HFF-Myc (cell line): ENCODE data around the gene KIF9.
A peak's percentile ranks its signal among the peaks of the same experiment; 100 is the strongest.
"Not testable (repeated sequence)": the region's sequence is repeated elsewhere in the genome, so short reads cannot be mapped to it uniquely, and the experiment has no call there.

Source experiments
- DNase-seq: peaks from one replicate; pipeline ENCODE4 v3.0.0-alpha.2; 2011; ENCODE audit warnings: low read depth; ENCODE audit errors: extremely low read depth
- H3K4me3 ChIP-seq: replicated peaks from 2 replicates; pipeline ENCODE4 v1.5.1; 2011; ENCODE audit warnings: low read depth, mild to moderate bottlenecking, control low read depth, low read length
- CTCF ChIP-seq: IDR thresholded peaks from 2 replicates; pipeline ENCODE4 v1.5.1; 2012; ENCODE audit warnings: mild to moderate bottlenecking, low read depth, low read length, control low read depth; ENCODE audit errors: missing control alignments

KIF9 gene

GRCh38 chr3:47293822-47294221, 11.2 kb upstream of the KIF9 start:
- no peak for TF ChIP-seq CTCF
- DNase-seq, result no peak

GRCh38 chr3:47291754-47292420, 9.3 kb upstream of the KIF9 start:
- not testable (repeated sequence) for H3K4me3 ChIP-seq, DNase-seq

More at GRCh38 chr3:47293822-47294221, 11.2 kb upstream of the KIF9 start:
- no peak overlapping the region for H3K4me3 ChIP-seq

- TF ChIP-seq CTCF, result no peak
- DNase-seq, result no peak
- H3K4me3 ChIP-seq, result no peak overlapping the region
These were observed 8.7 kb upstream of the KIF9 start for GRCh38 chr3:47291158-47291753.

GRCh38 chr3:47288966-47289910, 6.6 kb upstream of the KIF9 start:
- no peak for TF ChIP-seq CTCF
- no peak overlapping the region for H3K4me3 ChIP-seq
- DNase-seq, result no peak

- TF ChIP-seq CTCF, result no peak
- H3K4me3 ChIP-seq, result peak overlapping the region; percentile 82
- DNase-seq, result no peak
These were observed 1.2 kb upstream of the KIF9 start for GRCh38 chr3:47283591-47284364.

GRCh38 chr3:47283193-47283537, 566 bp upstream of the KIF9 start:
- peak overlapping the region; percentile 82 for H3K4me3 ChIP-seq
- DNase-seq, result no peak
- TF ChIP-seq CTCF, result no peak
